Vagina (tissue), 2 donors: Measurements from ENCODE around the gene RIOK2.

Experiments used
- CTCF ChIP-seq, 3 experiments: fragments of 450-650 bp in 2 of 3; fragments of 200-600 bp in 1 of 3; sonication (generic) in 1 of 3; IDR thresholded peaks; one replicate each; pipeline ENCODE4 v1.5.1; 2017 to 2019; ENCODE audit warnings: antibody characterized with exemption in 3 of 3, mild to moderate bottlenecking in 2 of 3, moderate library complexity in 2 of 3
- POLR2A ChIP-seq, 2 donors: fragments of 450-650 bp; IDR thresholded peaks; one replicate each; pipeline ENCODE4 v1.6.1; 2017; ENCODE audit warnings: antibody characterized with exemption in 2 of 2, mild to moderate bottlenecking in 2 of 2, moderate library complexity in 2 of 2

- TF ChIP-seq CTCF (IDR thresholded peaks at IDR 0.05) (no peak), POLR2A (IDR thresholded peaks at IDR 0.05) (no peak)
These were observed 46.6 kb downstream of the RIOK2 start for GRCh38 chr5:97136475-97136874.
